Stimulated activated CD8-positive, alpha-beta memory T cell treated with anti-CD3 and anti-CD28 coated beads, Interleukin-4, amount 100 ng/mL, for 24 hours (primary cell): ENCODE results near the gene FNDC3B.
"Not testable (repeated sequence)": the region's sequence is repeated elsewhere in the genome, so short reads cannot be mapped to it uniquely, and the experiment has no call there.

Experiments used
- DNase-seq: peaks from one replicate; pipeline ENCODE4 v3.0.0-alpha.2; 2020; ENCODE audit warnings: low read depth

FNDC3B gene

DNA sequence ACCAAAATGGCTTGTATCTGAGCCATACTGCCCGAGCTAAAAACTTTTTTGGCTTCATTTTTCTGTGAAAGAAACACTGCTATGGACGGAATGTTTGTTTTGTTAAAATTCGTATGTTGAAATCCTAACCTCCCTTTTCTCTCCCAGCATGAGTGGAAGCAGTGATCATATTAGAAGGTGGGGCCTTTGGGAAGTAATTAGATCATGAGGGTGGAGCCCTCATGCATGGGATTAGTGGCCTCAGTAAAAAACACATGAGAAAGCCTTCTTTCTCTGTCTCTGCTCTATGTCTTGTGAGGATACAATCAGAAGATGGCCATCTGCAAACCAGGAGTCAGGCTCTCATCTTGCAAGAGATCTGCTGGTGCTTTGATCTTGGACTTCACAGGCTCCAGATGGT lies 7.4 kb upstream of the FNDC3B start:
- no peak for DNase-seq

DNA sequence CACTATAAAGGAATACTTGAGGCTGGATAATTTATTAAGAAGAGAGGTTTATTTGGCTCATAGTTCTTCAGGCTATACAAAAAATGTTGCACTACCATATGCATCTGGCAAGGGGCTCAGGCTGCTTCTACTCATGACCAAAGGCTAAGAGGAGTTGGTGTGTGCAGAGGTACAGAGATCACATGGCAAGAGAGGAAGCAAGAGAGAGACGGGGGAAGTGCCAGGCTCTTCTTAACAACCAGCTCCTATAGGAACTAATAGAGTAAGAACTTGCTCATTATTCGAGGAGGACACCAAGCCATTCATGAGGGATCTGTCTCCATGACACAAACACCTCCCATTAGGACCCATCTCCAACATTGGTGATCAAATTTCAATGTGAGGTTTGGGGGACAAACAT lies 6.0 kb upstream of the FNDC3B start:
- no peak for DNase-seq

DNA sequence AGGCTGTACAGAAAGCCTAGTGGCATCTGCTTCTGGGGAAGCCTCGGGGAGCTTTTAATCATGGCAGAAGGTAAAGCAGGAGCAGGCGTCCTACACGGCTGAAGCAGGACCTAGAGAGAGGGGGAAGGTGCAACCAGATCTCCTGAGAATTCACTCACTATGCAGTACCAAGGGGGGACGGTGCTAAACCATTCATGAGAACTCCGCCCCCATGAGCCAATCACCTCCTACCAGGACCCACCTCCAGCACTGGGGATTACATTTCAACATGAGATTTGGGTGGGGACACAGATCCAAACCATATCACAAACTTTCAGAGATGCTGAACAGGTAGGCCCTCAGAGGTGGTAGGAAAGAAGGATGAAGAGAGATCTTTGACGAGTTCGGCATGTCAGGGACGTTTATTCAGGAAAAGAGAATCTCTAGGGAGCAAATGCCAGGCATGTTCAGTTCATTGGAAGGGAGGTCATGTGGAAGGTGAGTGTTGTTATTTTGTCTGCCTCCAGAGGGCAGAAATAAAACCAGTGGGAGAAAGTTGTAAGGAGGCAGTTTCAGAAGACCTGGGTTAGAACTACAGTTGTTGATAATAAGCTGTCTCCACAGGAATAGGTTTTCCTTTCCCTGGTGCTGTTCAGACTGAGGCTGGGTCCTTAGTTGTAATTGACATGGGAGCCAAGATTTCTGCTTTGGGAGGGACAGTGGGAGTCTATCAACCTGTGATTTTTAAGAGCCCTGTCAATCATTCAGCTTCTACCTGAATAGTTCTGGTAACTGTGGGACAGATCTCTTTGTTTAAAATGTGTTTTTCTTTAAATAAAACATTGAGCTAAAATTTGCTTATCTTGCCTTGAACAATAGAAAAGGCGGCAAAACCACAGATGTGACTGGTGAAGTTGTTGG lies 4.3 kb upstream of the FNDC3B start:
- DNase-seq = no peak

DNA sequence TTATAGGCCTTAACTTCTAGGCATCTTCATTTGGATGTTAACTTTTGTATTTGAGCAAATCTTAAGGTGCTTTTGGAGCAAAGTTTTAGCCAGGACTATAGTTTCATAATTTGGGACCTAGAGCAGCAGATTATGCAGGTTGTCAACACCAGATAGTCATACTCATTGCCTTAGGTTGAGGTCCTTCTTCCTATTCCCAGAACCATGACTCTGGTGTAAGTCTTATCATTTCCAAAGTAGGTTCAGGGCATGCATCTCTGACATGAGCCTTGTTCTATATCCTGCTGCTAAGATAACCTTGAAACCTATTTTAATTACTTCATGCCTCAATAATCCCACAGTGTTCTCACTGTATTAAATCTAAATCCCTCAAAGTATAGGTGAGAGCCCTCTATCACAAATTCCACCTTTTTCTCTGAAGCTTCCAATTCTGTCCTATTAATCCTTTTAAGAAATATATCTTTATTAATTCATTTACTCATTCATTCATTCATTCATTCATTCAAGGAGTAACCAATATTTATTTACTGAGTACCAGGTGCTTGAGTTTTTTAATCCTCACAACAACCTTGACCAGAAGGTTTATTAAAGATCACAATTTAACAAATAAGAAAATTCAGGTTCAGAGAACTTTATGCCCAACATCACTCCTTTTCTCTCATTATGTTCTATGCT lies 2.7 kb upstream of the FNDC3B start:
- DNase-seq = no peak

DNA sequence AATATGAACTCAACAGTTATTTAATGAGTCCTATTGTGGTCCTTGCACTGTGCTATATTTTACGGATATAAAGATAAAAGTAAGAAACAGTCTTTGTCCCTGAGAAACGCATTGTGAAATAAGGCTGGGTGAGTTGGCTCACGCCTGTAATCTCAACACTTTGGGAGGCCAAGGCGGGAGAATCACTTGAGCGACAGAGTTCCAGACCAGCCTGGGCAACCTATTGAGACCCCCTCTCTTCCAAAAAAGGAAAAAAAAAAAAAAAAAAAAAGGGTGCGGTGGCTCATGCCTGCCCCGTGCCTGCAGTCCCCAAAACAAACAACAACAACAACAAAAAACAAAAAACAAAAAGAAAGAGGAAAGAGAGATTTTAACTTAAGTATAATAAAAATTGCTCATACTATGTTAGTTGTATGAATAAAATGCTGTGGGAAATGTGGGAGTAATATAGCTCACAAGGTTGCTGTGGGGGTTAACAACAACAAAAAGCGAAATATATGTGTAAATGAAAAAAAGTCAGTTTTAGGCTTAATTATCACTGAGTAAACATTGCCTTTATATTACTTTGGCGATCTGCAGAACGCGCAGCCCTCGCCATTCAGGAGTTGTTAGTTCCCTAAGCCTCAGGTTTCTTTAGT lies 461 bp upstream of the FNDC3B start:
- no peak for DNase-seq

DNA sequence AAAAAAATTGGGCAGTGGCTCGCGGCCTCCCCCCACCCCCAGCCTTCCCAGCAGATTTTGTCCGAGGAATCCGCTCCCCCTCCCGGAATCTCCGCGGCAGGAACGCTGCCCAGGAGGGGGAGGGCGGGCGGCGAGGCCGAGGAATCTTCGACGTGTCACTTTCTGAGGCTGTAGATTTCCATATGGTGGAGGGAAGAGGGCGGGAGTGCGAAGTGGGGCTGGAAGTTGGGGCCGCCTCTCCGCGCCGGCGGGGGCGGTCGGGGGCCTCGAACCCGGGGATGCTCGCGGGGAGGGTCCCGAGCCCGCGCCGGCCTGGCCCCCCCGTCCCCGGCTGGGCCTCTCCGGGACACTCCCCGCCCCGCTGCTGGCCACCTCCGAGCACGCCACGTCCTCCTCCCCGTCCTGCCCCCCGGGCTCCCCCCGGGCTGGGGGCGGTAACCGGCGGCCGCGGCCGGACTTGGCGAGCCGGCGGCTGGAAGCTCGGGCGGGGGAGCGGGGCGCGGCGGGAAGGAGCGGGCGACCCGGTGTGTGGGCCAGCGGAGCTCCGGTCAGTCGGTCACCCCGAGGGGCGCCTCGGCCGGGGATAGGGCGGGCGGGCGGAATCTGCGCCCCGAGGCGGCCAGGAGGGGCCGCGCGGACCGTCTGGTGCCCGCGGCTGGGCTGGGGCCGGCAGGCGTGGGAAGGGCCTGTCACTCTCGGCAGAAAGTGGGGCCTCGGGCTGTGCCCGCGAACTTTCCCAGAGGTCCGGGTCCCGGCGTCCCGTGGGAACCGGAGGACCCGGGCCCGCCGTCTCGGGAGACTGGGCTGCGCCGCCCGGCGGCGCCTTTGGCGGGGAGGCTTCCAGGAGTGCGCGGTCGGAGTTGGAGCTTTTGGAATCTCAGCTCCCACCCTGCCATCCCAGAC lies 951 bp downstream of the FNDC3B start:
- peak; percentile 25 for DNase-seq

DNA sequence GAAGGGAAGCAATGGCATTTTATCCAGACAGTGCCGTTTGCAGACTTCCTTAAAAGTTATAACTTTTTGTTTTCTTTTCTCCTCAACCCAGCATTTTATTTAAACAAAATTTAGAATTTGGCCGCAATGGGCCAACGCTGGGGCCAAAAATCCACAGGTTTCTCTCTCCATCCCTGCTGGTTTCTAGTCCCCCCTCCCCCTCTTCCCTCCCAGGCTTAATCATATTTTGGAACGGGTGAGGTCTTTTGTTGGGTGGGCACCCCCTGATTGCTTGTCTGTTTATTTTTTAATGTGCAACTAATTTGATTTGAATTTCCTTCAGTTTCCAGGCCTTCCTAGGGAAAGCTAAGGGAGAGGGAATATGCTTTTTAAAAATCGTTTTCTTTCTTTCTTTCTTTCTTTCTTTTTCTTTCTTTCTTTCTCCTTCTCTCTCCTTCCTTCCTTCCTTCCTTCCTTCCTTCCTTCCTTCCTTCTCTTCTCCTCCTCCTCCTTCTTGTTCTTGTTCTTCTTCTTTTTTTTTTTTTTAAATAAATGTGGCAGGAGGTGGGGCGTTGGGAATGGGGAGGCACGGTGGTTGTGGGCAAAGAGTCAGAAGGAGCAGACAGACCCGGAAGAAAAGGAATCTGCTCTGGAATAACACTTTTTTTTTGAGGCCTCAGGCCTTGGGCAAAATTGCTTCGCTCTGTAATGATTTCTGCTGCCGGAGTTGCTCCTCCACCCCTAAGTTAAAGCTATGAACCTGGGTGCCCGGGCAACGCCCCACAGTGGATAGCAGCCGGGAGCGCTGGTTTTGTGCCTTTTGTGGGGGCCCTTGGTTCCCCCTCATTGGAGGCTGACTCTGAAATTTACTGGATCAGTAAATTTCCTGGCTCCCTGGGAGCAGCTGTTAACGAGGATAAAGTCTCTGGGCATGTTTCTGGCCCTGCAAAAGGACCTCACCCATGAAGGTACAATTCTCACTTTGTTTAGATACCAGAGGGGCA lies 1.9 kb downstream of the FNDC3B start:
- no peak for DNase-seq

DNA sequence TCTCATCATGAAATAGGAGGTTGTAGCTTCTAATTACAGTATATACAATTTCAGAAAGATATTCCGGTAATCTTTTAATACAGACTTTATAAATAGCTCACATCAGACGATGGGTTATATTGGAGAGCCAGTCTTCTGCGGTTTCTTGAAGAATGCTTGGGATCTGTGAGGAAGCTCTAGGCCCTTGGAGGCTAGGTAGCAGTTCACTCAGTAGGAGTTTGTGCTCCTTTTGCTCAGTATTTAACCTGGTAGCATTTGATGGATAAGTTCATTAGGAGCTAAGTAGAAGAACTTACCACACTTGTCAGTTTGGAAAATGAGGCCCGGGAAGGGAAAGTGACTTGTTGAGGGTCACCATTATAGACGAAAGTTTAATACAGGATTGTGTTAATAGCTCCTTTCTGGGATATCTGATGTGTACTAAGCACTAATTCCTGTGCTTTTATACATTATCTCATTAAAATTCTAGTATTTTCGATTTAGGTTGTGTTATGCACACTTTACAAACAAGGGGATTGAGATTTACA lies 2.8 kb downstream of the FNDC3B start:
- no peak for DNase-seq

DNA sequence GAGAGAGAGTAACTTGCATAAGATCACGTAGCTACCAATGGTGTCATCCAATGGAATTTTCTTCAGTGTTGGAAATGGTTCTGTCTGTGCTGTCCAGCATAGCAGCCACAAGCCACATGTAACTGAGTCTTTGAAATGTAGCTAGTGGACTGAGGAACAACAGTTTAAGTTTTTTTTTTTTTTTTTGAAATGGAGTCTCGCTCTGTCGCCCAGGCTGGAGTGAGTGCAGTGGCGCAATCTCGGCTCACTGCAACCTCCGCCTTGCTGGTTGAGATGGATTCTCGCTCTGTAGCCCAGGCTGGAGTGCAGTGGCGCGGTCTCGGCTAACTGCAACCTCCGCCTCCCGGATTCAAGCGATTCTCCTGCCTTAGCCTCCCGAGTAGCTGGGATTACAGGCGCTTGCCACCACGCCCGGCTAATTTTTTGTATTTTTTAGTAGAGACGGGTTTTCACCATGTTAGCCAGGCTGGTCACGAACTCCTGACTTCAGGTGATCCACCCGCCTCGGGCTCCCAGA lies 3.3 kb downstream of the FNDC3B start:
- not testable (repeated sequence) for DNase-seq

DNA sequence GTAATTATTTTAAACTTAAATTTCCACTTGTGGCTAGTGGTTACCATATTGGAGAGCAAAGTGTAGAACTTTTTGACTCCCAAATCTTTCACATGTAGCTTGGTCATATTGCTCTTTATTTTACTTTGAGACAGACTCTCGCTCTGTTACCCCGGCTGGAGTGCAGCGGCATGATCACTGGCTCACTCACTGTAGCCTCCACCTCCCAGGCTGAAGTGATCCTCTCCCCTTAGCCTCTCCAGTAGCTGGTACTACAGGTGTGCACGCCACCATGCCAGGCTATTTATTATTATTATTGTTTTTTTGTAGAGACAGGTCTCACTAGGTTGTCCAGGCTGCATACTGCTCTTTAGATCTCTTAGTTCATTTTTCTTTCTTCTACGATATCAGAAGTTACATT lies 3.9 kb downstream of the FNDC3B start:
- no peak for DNase-seq

DNA sequence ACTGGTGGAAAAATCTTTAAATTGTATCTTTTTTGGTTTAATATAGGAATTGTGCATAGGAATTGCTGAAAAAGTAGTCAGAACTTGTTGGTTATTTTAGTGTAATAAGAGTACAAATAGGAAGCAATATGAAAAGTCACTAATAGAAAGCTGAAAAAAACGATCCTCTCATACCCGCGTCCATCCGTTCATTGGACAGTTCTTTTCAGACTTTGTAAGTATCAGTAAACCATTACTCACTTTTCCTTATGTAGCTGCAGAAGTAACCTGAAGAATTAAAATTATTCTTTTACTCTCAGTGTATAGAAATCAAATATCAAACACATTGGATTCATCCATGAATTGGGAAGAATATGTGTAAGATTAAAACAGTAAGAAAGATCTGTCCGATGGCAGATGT lies 4.4 kb downstream of the FNDC3B start:
- DNase-seq = no peak

DNA sequence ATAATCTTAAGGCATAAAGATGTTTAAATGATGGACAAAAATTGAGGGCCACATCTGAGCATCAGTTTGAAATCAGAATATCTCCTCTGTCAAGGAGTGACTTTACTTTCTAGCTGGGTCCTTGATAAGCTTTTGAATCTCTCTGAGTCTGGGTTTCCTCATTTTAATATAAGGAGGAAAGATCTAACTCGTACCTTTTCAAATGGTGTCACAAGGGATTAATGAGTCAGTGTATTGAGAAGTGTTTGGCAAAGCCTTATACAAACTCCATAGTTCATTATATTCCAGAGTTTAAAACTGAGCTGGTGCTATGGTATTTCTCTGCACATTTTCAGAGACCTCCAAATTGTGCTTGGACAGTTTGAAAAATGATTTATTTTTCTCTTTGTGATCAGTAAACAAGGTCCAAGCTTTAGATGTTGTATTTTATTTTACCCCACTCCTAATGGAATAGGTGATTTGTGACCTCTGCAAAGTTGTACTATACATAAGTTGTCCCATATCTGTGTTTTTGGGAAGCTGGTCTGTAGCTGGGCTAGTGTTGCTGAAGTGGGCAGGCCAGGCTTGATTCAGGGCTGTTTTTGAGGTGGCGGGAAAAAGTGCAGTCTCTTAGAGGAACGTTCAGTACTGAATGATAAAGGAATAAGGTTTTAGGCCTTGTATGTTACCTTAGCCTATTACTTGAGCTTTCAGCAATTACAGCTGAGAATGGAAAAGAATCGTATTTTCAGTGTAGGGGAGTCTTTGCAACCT lies 5.6 kb downstream of the FNDC3B start:
- DNase-seq = no peak

DNA sequence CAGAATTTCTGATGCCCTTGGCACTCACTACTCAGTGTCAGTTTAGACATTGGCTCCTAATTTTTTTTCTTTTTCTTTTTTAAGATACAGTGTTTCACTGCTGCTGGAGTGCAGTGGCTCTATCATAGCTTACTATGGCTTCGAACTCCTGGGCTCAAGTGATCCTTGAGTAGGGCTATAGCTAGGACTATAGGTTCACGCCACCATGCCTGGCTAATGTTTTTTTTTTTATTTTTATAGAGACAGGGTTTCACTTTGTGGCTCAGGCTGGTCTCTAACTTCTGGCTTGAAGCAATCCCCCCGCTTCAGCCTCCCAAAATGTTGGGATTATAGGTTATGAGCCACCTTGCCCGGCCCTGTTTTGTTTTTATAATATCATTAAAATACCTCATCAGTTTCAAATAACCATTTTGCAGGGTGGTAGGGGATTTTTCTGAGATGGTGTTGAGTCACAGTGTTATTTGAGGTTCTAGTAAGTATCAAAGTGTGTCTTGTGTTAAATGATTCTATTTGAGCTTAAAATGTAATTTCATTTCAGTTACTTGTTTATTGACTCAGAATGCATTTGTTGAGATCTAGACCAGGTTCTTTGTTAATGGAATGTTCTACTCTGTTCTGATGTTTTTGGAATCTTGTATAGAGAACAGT lies 7.0 kb downstream of the FNDC3B start:
- no peak for DNase-seq

DNA sequence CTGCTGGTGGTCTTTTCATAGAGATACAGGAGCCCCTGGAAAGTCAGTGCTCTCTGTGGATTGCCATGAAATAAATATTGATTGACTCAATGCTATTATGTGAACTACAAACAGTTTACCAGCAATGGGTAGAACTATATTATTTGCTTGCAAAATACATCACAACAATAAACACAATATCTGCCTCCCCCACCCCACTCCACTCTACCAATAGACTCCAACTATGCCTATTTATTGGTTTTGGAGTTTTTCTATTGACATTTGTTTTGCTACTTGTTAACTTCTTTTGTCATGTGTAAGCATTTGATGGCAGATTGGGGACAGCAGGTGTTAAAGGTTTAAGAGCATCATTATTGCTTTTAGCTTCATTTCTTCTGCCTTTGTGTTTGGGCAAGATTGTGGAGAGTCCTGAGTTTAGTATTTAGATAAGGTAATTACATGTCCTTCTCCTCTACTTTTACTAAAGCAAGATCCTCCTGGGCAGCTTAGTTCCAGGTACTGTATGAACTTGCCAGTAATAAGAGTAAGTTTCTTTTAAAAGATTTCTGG lies 8.3 kb downstream of the FNDC3B start:
- no peak for DNase-seq

DNA sequence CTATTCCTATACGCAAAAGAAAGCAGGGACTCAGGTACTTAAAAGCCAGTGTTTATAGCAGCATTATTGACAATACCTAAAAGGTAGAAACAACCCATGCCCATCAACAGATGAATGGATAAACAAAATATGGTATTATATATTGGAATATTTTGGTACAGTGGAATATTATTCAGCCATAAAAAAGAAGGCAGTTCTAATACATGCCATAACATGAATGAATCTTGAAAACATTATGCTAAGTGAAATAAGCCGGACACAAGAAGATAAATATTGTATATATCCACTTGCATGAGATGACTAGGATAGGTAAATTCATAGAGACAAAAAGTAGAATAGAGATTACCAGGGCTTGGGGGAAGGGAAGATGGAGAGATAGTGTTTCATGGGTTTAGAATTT lies 9.2 kb downstream of the FNDC3B start:
- no peak for DNase-seq

DNA sequence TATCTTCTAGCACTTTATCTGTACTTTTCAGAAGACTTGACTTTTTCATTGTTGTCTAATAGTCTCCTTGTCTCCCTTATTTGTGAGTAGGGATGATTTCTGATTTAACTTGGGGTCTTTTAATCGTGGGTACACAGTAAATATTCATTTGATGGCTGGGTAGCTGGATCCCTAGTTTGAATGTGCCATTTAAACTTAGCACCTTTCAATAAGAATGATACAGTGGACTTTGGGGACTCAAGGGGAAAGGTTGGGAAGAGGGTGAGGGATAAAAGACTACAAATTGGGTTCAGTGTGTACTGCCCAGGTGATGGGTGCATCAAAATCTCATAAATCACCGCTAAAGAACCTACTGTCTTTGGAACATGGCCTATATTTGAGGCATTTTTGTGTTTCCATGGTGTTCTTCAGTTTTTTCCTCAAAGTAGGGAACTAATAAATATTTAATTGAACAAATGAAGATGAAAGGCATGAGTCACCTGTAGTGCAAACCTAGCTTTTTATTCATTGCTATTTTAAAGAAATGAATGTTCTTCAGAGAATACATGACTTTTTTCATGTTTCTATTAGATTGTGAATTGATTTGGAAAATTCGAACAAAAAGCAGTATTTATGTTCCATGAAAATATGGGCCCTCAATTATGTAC lies 12.1 kb downstream of the FNDC3B start:
- no peak for DNase-seq

DNA sequence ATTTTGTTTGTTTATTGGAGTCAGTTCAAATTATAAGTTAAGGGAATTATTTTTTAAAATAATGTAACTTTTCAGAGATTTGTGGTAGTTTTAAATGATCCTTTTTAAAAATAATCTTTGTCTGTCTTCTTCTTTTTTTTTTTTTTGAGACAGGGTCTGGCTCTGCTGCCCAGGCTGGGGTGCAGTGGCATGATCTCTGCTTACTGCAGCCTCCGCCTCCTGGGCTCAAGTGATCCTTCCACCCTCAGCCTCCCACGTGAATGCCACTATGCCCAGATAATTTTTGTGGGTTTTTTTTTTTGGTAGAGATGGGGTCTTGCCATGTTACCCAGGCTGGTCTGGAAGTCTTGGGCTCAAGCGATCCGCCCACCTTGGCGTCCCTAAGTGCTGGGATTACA lies 12.6 kb downstream of the FNDC3B start:
- no peak for DNase-seq

DNA sequence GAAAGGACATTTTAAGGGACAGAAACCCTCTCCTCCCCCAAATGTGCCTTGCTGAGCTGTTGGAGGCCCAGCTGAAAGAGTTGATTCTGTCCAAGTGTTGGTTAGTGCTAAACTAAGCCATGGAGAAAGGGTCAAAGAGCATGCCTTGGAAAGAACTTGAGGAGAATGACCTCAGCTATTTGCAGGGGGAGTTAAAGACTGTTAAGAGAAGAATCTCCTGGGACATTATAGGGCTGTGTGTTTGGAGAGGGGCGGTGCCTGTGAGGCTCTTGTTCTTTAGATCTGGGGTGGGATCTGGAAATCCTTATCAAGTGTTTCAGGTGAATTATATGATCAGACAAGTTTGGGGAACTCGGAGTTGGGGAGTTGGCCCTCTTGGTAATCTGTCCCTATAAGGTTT lies 13.0 kb downstream of the FNDC3B start:
- no peak for DNase-seq
